Mucosa of descending colon (tissue), 3 donors: Measurements from ENCODE around the gene IWS1. TPM values are rescaled to one million over a fixed set of nuclear protein-coding genes. Genes with fewer than 3 reads are reported as not detected.

Source experiments
- ATAC-seq: fragments of 200-7000 bp; cut with Tn5 transposase; one replicate; pipeline ENCODE4 v1.9.1; 2020; ENCODE audit warnings: mild to moderate bottlenecking, moderate library complexity
- DNase-seq, 3 donors: peaks; one replicate each; pipeline ENCODE4 v3.0.0-alpha.2; 2020
- H3K36me3 ChIP-seq: fragments of 200-600 bp; one replicate; pipeline ENCODE4 v1.8.0; 2021; ENCODE audit warnings: low read depth, mild to moderate bottlenecking
- H3K4me1 ChIP-seq: fragments of 200-600 bp; one replicate; pipeline ENCODE4 v1.8.0; 2021; ENCODE audit warnings: low read depth, mild to moderate bottlenecking
- H3K4me3 ChIP-seq: fragments of 200-600 bp; one replicate; pipeline ENCODE4 v1.8.0; 2021; ENCODE audit warnings: mild to moderate bottlenecking
- H3K9me3 ChIP-seq: fragments of 200-600 bp; one replicate; pipeline ENCODE4 v1.8.0; 2021; ENCODE audit warnings: mild to moderate bottlenecking
- intact Hi-C, 2 donors: fragments of 100-400 bp; cut with DNase I in 1 of 2; cut with micrococcal nuclease in 1 of 2; formaldehyde crosslinking; loops; one replicate each; pipeline versions ENCODE4 v1.11.0 to v1.11.1; 2022; cut with DNase I, micrococcal nuclease
- total RNA-seq, 3 donors: library from RNA; stranded (reverse); fragmentation: NEBNext Ultra II Directional in 2 of 3; extraction: Animal tissue kit (Norgen Biotek cat#: 25700) in 2 of 3; gene quantifications; one replicate each; pipeline versions ENCODE4 v1.2.1 to v1.2.4, GENCODE V29; 2021 to 2023
- TF ChIP-seq, protein P1 (sequence below): fragments of 200-600 bp; IDR thresholded peaks from one replicate; pipeline ENCODE4 v1.8.0; 2022; ENCODE audit warnings: antibody characterized with exemption, mild to moderate bottlenecking
- donor health status: DM: no; HTN: no; CAD: no; lungs with moderate emphysema.
- donor health status: DM: no; HTN: no; CAD: no.
- donor health status: DM: no; HTN: yes; CAD: no.

IWS1 gene
- total RNA-seq, 3 donors from 2014 or later = 32.3 to 38.4 (median 33.2) TPM

- ATAC-seq (no peak), DNase-seq (no peak)
- Histone ChIP-seq H3K4me1 (no peaks in the 10 kb centered on the region), H3K9me3 (peaks cover 7% of the 10 kb centered on the region), H3K4me3 (no peak overlapping the region), H3K36me3 (no peaks in the 10 kb centered on the region)
- intact Hi-C loops = no loop called here
- TF ChIP-seq, protein P1, sequence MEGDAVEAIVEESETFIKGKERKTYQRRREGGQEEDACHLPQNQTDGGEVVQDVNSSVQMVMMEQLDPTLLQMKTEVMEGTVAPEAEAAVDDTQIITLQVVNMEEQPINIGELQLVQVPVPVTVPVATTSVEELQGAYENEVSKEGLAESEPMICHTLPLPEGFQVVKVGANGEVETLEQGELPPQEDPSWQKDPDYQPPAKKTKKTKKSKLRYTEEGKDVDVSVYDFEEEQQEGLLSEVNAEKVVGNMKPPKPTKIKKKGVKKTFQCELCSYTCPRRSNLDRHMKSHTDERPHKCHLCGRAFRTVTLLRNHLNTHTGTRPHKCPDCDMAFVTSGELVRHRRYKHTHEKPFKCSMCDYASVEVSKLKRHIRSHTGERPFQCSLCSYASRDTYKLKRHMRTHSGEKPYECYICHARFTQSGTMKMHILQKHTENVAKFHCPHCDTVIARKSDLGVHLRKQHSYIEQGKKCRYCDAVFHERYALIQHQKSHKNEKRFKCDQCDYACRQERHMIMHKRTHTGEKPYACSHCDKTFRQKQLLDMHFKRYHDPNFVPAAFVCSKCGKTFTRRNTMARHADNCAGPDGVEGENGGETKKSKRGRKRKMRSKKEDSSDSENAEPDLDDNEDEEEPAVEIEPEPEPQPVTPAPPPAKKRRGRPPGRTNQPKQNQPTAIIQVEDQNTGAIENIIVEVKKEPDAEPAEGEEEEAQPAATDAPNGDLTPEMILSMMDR = no peak
These were observed 77.8 kb downstream of the IWS1 start for GRCh38 chr2:127448526-127448925.

- no peak for ATAC-seq
- intact Hi-C loops = no loop called here
- no peak for DNase-seq
- Histone ChIP-seq H3K36me3 (no peaks in the 10 kb centered on the region), H3K4me1 (peaks cover 11% of the 10 kb centered on the region), H3K9me3 (peaks cover 6% of the 10 kb centered on the region), H3K4me3 (no peak overlapping the region)
- TF ChIP-seq, protein P1 = no peak
These were observed 86.9 kb downstream of the IWS1 start for GRCh38 chr2:127439343-127439742.

DNA sequence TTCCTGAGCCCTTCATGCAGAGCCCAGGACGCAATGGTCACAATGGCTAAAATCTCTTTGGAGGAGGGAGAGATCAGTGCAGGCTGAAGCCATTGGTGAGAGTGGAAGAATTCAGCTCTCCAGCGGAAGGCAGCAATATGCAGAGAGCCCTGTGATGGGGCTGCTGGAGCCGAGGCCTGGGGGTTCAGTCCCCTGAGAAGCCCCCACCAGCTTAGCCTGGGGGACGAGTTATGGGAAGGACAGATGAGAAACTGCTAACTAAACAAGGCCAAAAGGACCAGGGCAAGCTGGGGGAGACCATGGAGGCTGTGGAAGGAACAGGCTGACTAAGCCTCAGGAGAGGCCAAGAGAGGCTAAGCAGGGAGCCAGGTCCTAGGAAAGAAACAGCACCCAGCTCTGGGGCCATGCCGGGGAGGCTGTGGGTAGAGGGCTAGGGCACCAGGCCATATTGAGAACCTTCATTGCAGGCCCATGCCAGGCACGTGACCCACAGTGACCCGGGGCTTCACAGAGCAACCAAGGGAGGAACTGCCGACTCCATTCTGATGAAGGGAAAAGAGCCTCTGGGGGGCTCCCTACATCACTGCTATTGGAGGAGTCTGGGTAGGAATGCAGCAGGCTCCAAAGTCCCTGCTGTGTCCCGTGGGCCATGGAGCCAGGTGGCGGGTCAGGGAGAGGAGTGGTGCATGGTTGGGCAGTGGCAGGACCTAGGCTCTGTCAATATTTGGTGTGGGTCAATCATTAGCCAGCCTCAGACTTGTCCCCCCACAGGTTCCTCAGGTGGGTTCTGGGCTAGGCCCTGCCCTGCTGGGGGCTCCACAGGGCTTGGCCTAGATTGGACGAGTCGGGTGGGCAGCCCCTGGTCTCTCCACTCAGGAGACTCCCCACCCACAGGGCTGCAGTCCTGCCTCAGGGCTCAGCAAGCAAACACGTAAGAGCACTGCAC lies 88.2 kb downstream of the IWS1 start:
- TF ChIP-seq, protein P1 = no peak
- peak in 2 of 3 donors; percentile 57 to 61 for DNase-seq
- ATAC-seq = peak; percentile 94

GRCh38 chr2:127437056-127437455 lies 89.2 kb downstream of the IWS1 start:
- DNase-seq (no peak), ATAC-seq (no peak)
- no peaks in the 10 kb centered on the region for H3K36me3 ChIP-seq
- no peak overlapping the region for H3K4me3 ChIP-seq
- peaks cover 11% of the 10 kb centered on the region for H3K4me1 ChIP-seq
- H3K9me3 ChIP-seq = peaks cover 6% of the 10 kb centered on the region
- TF ChIP-seq, protein P1 = no peak
- intact Hi-C loops = no loop called here

More for the DNA sequence above, 88.2 kb downstream of the IWS1 start:
- H3K9me3 ChIP-seq = peaks cover 6% of the 10 kb centered on the region
- H3K4me3 ChIP-seq = no peak overlapping the region
- intact Hi-C loops = no loop called here
- no peaks in the 10 kb centered on the region for H3K36me3 ChIP-seq
- H3K4me1 ChIP-seq = peaks cover 11% of the 10 kb centered on the region

GRCh38 chr2:127434515-127434914 lies 91.8 kb downstream of the IWS1 start:
- intact Hi-C loops = no loop called here
- H3K4me3 ChIP-seq = no peak overlapping the region
- ATAC-seq (no peak), DNase-seq (no peak)
- H3K4me1 ChIP-seq = peaks cover 11% of the 10 kb centered on the region
- H3K9me3 ChIP-seq = no peaks in the 10 kb centered on the region
- no peaks in the 10 kb centered on the region for H3K36me3 ChIP-seq
- TF ChIP-seq, protein P1 = no peak
